ENCODE measurements around the gene PLXNB3. TPM values are rescaled to one million over a fixed set of nuclear protein-coding genes. Genes with fewer than 3 reads are reported as not detected.

Gene PLXNB3
- total and polyA plus RNA-seq, 2 of the 13 experiments (the other 11 are each of a cell fraction or from before 2014, with no cell fraction given): 3.0 to 6.9 TPM

GRCh38 chrX:153816831-153817690, 53.0 kb downstream of the PLXNB3 start:
- DNase-seq (ENCODE audit: low spot score) (no peak), ATAC-seq (peak; percentile 46; the same call in 2 of the 3 replicates), FAIRE-seq (no peak)
- H3K79me2 ChIP-seq (ENCODE audit: insufficient read depth, low read length): no peaks in the 10 kb centered on the region
- H3K27ac ChIP-seq (ENCODE audit: extremely low read length, insufficient read depth, low read length): no peak overlapping the region
- no peaks in the 10 kb centered on the region for H3K9me3 ChIP-seq (ENCODE audit: low read length)
- no peak overlapping the region for H3K9ac ChIP-seq (ENCODE audit: insufficient read depth, low read depth, low read length)
- in situ Hi-C loops (cut with HindIII; ENCODE audit: extremely low pct_ligation_motif_present, low pct_unique_long_range_greater_than_20kb): no loop called here
- WGBS (ENCODE audit: low lambda C conversion rate): 55% methylated on average over 17 of the region's 25 CpGs
- no peak overlapping the region for H2AFZ ChIP-seq (ENCODE audit: low read length)
- no peak overlapping the region for H3K4me3 ChIP-seq (replicated peaks in 1 of 3; ENCODE audit: insufficient read depth in 1 of 3, low read depth in 2 of 3, low read length in 3 of 3)
- TF ChIP-seq ZBTB34 (CRISPR knock-in tag; IDR thresholded peaks at IDR 0.05) (no peak), HNF1B (CRISPR knock-in tag; IDR thresholded peaks at IDR 0.05) (no peak), TCF7L2 (IDR thresholded peaks at IDR 0.05; ENCODE audit: low read depth, low read length) (no peak), ATF5 (CRISPR knock-in tag; IDR thresholded peaks at IDR 0.05; ENCODE audit: low read depth) (no peak), FIP1L1 (IDR thresholded peaks at IDR 0.05; ENCODE audit: borderline replicate concordance, insufficient read depth, low read depth, low read length) (no peak), ZNF563 (CRISPR knock-in tag; IDR thresholded peaks at IDR 0.05) (no peak), TEAD3 (CRISPR knock-in tag; optimal IDR thresholded peaks at IDR 0.05; ENCODE audit: borderline replicate concordance) (no peak), BATF2 (CRISPR knock-in tag; IDR thresholded peaks at IDR 0.05) (no peak), IKZF1 (IDR thresholded peaks at IDR 0.05) (no peak), CHD2 (IDR thresholded peaks at IDR 0.05; ENCODE audit: low read depth, low read length) (no peak), NR2F1 (CRISPR knock-in tag; IDR thresholded peaks at IDR 0.05) (no peak), ZNF570 (CRISPR knock-in tag; IDR thresholded peaks at IDR 0.05; ENCODE audit: borderline replicate concordance) (no peak), ZNF160 (CRISPR knock-in tag; IDR thresholded peaks at IDR 0.05) (no peak), IKZF5 (CRISPR knock-in tag; IDR thresholded peaks at IDR 0.05) (no peak), ATF6 (CRISPR knock-in tag; conservative IDR thresholded peaks at IDR 0.05) (no peak), ZNF225 (CRISPR knock-in tag; IDR thresholded peaks at IDR 0.05) (no peak)
- no TSS peak for BruUV-seq (replicated peaks)
- peaks cover 3 to 27% of the 10 kb centered on the region in 2 experiments; a peak in 4 of 5 replicates for H3K27me3 ChIP-seq (ENCODE audit: control insufficient read depth in 1 of 2, insufficient read depth in 2 of 2, low read length in 2 of 2)
- POLR2A ChIA-PET: interaction anchor here (0.7 kb wide), 1 partner anchor 13 kb away, joined by 3 read pairs; no protein-coding TSS in a partner anchor
- H4K20me1 ChIP-seq (ENCODE audit: insufficient read depth, low read length): no peaks in the 10 kb centered on the region
- CTCF ChIA-PET (ENCODE audit: low intra/inter-chr PET ratio, low total read pairs): no interaction called here
- intact Hi-C loops (cut with micrococcal nuclease; ENCODE audit: unreplicated experiment): no loop called here
- no peak overlapping the region for H3K4me2 ChIP-seq (ENCODE audit: low read depth, low read length)
- H3K36me3 ChIP-seq (replicated peaks in 1 of 2; ENCODE audit: control insufficient read depth in 1 of 2, insufficient read depth in 2 of 2, low read length in 2 of 2): no peaks in the 10 kb centered on the region
- H3K4me1 ChIP-seq (ENCODE audit: insufficient read depth, low read length): 0 out of 2 replicates have a peak, but pooled peaks cover 6% of the 10 kb centered on the region

Measured in HepG2 (cell line).